GM18867 (cell line): Measurements from ENCODE around the gene ITGB6.
A peak's percentile ranks its signal among the peaks of the same experiment; 100 is the strongest.
"Not testable (repeated sequence)": the region's sequence is repeated elsewhere in the genome, so short reads cannot be mapped to it uniquely, and the experiment has no call there.

Source experiments
- ATAC-seq: cut with Tn5 transposase; IDR thresholded peaks from one replicate; pipeline ENCODE4 v1.9.1; 2021; ENCODE audit warnings: mild to moderate bottlenecking, moderate library complexity; ENCODE audit not compliant: unreplicated experiment

ITGB6 gene

DNA sequence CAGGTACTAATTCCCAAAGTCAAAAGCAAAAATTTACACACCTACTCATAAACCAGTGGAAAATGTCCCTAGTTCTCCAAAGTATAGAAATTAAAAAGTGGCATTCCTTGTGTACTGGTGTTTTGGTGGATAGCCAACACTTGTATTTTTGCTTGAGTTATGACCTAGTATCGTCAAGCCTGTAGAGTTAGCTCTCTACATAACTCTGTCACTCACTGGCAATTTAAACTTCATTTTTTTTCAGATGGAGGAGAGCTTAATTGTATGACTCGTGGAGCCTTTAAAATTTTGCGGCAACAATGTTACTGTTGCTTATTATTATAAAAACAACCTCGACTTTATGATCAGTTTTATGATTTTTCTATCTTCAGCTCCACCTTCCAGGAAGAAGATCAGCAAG is 58.7 kb downstream of the ITGB6 start:
- ATAC-seq, result no peak

DNA sequence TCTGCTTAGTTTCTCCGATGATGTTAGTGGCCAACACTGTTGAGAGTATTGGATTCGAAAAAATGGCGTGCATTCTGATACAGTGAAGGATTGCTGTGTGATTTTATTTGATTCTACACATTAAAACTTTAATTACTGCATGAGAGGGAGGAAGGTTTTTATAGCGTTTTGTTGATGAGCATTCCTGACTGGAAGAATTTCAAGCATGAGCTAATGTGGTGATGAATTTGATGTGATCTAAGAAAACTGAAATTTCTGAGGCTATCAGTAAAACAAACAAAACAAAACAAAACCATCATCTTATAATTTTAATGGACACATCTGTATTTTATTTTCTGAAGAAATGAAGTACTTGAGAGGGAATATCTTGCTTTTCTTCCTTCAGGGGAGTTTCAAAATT is 59.6 kb downstream of the ITGB6 start:
- ATAC-seq, result no peak

- ATAC-seq, result no peak
Measured at GRCh38 chr2:160139991-160140390, 60.1 kb downstream of the ITGB6 start.

GRCh38 chr2:160139350-160139749 is 60.7 kb downstream of the ITGB6 start:
- no peak for ATAC-seq

DNA sequence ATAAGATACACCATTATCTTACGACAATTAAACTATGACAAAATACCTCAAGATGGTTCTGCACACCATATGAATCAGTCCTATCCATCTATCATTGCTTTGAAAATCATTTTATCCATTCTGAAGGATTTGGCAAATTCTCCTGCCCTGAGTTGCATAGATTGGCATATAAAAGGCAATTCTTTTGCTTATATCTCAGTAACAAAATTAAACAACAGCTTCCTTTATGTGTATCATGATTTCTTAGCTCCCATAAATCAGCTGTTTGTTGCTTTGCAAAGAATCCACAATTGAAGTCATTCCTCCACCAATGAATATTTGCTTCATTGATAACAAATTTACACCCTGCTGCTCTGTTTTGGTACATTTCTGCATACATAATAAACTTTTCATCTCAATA is 61.7 kb downstream of the ITGB6 start:
- no peak for ATAC-seq

DNA sequence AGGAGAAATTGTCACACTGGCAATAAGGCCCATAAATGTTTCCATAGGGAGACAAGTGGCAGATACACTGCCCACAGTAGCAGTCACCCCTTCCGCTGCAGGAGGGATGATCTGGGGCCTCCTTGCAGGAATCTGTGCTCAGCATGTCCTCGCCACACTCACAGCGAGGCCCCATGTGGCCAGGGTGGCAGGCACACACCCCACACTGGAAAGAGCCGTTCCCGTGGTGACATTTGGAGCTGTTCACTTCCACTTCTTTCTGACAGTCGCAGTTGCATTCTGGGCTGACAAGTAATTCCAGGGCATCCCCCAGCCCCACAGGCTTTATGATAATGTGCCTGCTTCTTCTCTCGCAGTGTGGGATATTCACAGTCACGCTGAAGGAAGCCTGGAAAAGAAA is 62.6 kb downstream of the ITGB6 start:
- ATAC-seq, result no peak

DNA sequence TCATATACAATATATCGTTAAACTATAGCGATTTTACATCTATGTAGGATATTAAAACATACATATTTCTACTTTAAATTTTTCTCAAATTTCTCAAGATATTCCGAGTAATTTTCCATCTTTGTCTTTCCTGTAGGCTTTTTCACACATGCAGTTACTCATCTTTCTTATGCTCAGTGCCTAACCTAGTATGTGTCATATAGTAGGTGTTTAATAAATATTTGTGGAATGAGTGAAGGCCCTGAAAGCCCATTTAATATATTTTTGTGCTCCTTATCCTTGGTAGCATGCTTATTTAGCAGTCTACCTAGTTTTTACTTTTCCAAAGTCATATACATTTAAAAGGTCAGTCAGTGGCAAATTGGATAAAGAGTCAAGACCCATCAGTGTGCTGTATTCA is 67.3 kb downstream of the ITGB6 start:
- ATAC-seq, result no peak

GRCh38 chr2:160126756-160127155 is 73.3 kb downstream of the ITGB6 start:
- ATAC-seq, result no peak

GRCh38 chr2:160126315-160126714 is 73.8 kb downstream of the ITGB6 start:
- ATAC-seq, result no peak

- ATAC-seq, result no peak
Measured at GRCh38 chr2:160125828-160126227, 74.2 kb downstream of the ITGB6 start.

GRCh38 chr2:160125366-160125765 is 74.7 kb downstream of the ITGB6 start:
- no peak for ATAC-seq

DNA sequence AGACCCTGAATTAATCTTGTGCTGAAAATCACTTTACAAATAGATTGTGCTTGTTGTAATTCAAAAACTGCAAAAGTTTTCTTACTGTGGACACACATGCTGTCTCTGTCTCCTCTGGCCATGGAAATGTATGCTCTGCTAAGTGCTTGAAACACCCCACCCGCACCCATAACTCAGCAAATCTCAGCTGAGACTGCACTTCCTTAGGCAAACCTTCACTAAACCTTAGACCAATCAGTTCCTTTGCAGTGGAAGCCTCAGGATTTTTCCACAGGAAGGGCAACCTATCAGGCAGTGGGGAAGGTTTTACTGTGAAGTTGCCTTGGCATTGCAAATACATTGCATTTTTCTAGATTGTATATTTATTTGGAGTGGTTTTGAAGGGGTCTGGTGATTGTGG is 75.5 kb downstream of the ITGB6 start:
- no peak for ATAC-seq

GRCh38 chr2:160114721-160115120 is 85.4 kb downstream of the ITGB6 start:
- ATAC-seq, result not testable (repeated sequence)

DNA sequence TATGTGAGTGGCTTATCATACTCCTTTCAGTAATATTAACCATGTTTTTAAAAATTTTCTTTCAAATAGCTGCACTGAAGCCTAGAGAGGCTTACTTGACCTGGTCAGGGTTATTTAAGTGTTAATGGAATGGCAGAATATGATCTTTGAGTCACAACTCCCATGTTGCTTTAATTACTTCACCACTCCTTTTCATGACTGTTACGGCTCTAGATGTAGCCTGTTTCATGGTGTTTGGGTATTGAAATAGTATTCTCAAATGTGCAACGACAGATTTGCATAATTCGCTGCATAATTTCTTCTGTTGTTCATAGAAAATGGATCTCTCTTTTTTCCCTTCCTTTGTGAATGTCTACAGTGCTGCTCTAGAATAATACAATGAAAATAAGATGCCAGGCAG is 86.1 kb downstream of the ITGB6 start:
- ATAC-seq, result no peak

DNA sequence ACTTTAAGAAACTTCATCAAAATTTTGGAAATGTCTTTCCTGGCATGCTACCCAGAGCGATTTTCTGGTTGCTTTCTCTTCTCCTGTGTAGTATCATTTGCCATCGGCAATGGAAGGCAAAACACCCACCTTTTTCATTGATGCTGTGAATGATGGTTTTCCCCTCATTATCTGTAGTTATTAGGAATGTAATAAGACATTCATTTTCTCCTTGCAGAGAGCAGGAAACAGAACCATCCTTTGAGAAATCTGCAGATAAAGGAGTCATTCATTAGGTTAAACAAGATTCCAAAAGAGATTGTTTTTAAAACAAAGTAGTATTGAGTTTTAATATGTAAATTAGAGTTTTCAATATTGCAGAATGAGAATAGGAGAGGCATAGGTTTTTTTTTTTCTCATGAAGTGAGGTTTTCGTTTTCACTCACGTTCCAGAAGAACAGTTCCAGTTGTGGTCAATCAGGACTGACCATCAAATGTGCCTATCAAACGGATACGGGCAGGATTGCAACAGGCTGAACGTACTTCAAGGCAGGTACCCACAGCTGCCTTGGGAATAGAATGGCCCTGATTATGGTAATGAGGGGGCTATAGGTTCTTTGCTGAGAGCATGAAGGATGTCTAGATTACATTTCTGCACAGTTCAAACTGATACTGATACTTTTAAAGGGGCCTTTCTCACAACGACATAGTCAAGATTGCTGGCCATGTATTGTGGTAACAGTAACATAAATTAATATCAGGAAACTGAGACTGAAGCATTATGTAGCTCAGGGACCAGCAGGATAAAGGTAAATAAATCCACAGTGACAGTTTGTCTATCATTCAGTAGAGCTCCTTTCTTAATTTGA is 87.9 kb downstream of the ITGB6 start:
- ATAC-seq, result peak; percentile 76

- ATAC-seq, result no peak
Measured at GRCh38 chr2:160110674-160111239, 89.3 kb downstream of the ITGB6 start.

DNA sequence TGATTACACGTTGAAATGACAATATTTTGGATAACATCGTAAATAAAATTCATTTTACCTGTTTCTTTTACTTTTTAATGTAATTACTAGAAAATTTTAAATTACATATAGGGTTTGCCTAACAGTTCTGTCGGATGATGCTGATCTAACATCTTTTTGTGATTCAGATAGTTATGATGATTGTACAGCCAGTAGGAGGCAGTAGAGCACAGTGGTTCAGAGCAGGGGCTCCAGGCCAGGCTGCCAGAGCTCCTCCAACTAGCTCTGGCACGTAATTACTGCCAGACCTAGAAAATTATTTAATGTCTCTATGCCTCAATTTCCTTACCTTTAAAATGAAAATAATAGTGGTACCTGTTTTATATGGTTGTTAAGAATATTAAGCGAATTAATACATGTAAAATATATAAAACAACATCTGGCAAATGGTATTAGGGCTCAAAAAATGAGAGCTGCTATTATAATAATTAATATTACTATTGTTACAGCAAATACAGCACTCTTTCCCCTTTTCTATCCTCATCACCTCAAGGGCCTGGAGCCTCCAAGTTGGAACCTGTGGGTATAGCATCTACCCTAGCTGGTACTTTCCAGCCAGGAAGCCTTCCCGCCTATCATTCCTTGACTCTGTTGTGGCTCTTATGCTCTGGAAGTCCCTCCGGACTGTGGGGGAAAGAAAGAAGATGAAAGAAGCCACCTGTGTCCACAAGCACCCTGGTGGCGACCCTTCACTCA is 90.0 kb downstream of the ITGB6 start:
- ATAC-seq, result peak; percentile 75

DNA sequence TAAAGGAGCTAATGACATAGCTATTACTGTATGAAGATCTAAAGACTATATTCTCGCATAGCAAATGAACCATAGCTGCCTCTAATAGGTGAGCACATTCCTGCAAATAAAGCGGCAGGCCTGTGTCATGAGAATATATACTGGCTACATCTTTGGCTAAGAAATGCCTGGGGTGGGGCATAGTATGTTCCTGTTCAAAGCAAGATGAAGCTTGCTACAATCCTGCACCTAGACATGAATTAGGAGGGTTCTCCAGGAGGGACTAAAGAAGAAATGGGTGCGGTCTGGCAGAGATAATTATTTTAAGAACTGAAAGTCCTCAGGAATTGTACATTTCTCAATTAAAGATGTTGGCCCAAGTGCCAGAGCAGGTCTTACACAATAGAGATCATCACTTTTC is 90.8 kb downstream of the ITGB6 start:
- ATAC-seq, result no peak

GRCh38 chr2:160108646-160109045 is 91.4 kb downstream of the ITGB6 start:
- no peak for ATAC-seq

DNA sequence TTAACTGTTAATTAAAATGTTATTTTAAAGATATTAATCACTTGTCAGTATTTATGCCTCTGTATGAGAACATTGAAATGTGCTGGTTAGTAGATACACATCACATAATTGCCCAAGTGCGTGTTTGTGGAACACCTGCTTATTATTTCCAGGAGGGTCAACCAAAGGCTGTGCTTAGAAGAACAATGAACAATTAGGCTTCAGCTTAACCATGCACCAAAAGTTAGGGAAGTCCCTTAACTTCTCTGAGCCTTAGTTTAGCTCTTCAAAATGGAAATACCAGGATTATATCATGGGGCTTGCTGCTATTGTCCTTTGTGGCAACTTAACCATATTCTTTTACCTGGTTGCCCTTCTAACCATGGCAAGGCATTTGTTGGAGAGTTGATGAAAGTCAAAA is 94.7 kb downstream of the ITGB6 start:
- ATAC-seq, result no peak

DNA sequence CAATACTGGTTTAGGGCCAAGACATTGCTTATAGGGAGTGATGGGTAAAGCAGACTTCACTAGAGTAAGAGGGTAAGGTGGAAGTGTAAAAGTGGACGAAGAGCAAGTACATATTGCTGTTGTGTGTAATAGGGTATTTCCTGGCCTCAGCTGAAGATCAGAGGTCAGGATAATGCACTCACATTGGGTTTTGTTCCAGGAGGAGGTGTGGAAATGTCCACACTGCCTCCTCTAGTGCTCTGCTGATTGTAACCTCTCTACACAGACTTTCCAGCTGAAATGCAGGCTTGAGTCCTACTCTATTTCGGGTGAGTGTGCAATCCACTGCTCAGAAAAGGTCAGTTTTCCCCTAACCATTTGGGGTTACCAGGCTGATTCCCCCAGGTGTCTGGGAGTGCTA is 96.0 kb downstream of the ITGB6 start:
- ATAC-seq, result no peak

DNA sequence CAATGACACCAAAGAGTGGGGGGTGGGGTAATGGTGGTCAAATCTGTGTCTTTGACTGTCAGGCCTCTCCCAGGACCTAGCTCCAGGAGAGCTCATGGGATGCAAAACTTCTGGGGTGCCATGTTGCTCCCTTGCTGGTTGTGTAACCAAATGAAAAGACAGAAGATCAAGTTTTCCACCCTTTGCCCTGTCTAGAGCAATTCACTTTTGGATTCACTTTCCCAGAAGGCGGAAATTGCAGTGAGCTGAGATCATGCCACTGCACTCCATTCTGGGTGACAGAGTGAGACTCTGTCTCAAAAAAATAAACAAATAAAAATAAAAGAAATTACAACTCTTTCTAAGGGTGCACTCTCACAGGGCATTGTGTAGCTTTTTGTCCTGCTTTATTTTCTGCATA is 102.7 kb downstream of the ITGB6 start:
- no peak for ATAC-seq
